BE2C (cell line): ENCODE measurements around the gene IKZF1.

ENCODE experiments used
- DNase-seq: peaks from one replicate; pipeline ENCODE4 v3.0.0-alpha.2; 2020
- H3K27me3 ChIP-seq: fragments of 250-450 bp; sonication (Bioruptor Pico); 2 replicates; pipeline ENCODE4 v1.5.1; 2020; ENCODE audit warnings: mild to moderate bottlenecking
- H3K36me3 ChIP-seq: fragments of 250-450 bp; sonication (Bioruptor Pico); 2 replicates; pipeline ENCODE4 v1.5.1; 2020; ENCODE audit warnings: mild to moderate bottlenecking
- H3K4me1 ChIP-seq: fragments of 250-450 bp; sonication (Bioruptor Pico); 2 replicates; pipeline ENCODE4 v1.5.1; 2020
- H3K4me3 ChIP-seq: 2 replicates; pipeline ENCODE4 v1.5.1; 2011; ENCODE audit warnings: low read depth, low read length
- H3K9me3 ChIP-seq: fragments of 250-450 bp; sonication (Bioruptor Pico); 2 replicates; pipeline ENCODE4 v1.5.1; 2020
- TF ChIP-seq, protein P1 (sequence below): IDR thresholded peaks from 2 replicates; pipeline ENCODE4 v1.5.1; 2012; ENCODE audit warnings: mild to moderate bottlenecking, low read depth, low read length

The IKZF1 gene

GRCh38 chr7:50296799-50297198 is 7.7 kb upstream of the IKZF1 start:
- no peaks in the 10 kb centered on the region for H3K36me3 ChIP-seq
- TF ChIP-seq, protein P1, sequence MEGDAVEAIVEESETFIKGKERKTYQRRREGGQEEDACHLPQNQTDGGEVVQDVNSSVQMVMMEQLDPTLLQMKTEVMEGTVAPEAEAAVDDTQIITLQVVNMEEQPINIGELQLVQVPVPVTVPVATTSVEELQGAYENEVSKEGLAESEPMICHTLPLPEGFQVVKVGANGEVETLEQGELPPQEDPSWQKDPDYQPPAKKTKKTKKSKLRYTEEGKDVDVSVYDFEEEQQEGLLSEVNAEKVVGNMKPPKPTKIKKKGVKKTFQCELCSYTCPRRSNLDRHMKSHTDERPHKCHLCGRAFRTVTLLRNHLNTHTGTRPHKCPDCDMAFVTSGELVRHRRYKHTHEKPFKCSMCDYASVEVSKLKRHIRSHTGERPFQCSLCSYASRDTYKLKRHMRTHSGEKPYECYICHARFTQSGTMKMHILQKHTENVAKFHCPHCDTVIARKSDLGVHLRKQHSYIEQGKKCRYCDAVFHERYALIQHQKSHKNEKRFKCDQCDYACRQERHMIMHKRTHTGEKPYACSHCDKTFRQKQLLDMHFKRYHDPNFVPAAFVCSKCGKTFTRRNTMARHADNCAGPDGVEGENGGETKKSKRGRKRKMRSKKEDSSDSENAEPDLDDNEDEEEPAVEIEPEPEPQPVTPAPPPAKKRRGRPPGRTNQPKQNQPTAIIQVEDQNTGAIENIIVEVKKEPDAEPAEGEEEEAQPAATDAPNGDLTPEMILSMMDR, result no peak
- peaks cover 10% of the 10 kb centered on the region for H3K27me3 ChIP-seq
- no peaks in the 10 kb centered on the region for H3K9me3 ChIP-seq
- no peak for DNase-seq
- H3K4me1 ChIP-seq, result no peaks in the 10 kb centered on the region
- no peak overlapping the region for H3K4me3 ChIP-seq

DNA sequence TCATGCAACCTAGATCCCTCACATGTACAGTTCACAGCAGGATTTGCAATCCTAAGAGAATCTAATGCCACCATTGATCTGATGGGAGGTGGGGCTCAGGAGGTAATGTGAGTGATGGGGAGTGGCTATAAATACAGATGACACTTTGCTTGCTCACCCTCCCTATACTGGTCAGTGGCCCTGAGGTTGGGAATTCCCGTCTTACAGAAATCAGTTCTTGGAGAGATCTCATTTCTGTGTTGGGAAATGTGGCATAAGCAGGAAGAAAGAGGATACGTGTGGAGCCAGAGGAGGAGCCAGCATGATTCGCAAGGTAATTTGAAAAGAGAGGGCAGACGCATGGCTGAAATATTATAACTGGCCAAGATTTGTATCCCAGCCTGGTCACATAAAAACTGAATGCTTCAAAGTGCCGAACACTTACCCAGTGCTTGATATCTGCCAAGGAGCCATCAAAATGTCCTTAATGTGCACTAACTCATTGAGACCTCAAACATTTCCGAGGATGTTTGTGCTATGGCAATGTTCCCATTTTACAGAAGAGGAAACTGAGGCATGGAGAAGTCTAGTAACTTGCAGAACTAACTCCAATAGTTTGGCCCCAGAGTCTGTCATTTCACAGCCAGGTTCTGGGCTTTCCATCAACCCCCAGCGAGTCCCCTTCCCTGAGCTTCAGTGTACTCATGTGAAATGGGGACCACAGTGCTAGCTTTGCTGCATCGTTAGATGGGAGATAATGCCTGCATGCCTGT is 5.5 kb upstream of the IKZF1 start:
- Histone ChIP-seq H3K4me3 (no peak overlapping the region), H3K9me3 (no peaks in the 10 kb centered on the region), H3K27me3 (peaks cover 29% of the 10 kb centered on the region), H3K36me3 (no peaks in the 10 kb centered on the region), H3K4me1 (no peaks in the 10 kb centered on the region)
- TF ChIP-seq, protein P1, result no peak
- no peak for DNase-seq

- Histone ChIP-seq H3K4me1 (no peaks in the 10 kb centered on the region), H3K27me3 (peaks cover 43% of the 10 kb centered on the region), H3K9me3 (no peaks in the 10 kb centered on the region), H3K36me3 (no peaks in the 10 kb centered on the region), H3K4me3 (no peak overlapping the region)
- TF ChIP-seq, protein P1, result no peak
- DNase-seq, result no peak
Measured at GRCh38 chr7:50300336-50300735, 4.2 kb upstream of the IKZF1 start.

- Histone ChIP-seq H3K4me3 (no peak overlapping the region), H3K27me3 (peaks cover 65% of the 10 kb centered on the region), H3K36me3 (no peaks in the 10 kb centered on the region), H3K4me1 (no peaks in the 10 kb centered on the region), H3K9me3 (no peaks in the 10 kb centered on the region)
- no peak for DNase-seq
- TF ChIP-seq, protein P1, result no peak
Measured at GRCh38 chr7:50302486-50303334, 1.8 kb upstream of the IKZF1 start.

DNA sequence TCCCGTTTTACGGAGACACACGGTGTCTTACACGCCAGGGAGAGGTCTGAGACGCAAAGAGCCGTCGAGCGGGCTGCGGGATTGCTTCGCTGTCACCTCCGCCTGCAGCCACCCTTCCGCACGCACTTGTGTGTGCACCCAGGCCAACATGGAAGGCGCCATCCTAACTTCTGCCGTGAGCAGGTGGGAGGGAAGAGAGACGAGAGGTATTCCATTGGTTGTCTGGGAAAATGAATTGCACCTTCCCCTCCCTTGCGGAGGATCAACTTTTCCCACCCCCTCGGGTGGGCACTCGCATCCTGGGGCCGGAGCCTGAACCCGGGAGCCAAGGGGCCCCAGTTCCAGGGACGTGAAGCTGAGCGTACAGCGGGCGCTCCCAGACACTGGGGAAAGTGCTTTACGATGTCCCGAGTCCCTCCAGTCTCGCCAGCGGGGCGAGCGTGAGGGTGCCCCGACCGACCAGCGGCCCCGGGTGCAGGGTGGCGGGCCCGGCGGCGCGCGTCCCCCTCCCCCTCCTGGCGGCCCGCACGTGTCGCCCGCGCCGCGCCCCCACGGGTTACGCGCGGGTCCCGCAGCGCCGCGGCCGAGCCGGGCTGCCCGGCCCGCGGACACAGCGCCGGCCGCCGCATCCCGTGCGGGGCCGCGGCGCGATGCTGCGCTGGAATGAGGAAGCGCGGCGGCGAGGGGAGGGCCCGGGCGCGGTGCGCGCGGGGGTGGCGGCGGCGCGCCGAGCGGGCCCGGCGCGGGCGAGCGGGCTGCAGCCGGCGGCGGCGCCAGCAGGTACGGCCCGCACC is 984 bp upstream of the IKZF1 start:
- no peak for DNase-seq
- H3K4me3 ChIP-seq, result no peak overlapping the region
- no peaks in the 10 kb centered on the region for H3K9me3 ChIP-seq
- no peaks in the 10 kb centered on the region for H3K4me1 ChIP-seq
- no peaks in the 10 kb centered on the region for H3K36me3 ChIP-seq
- TF ChIP-seq, protein P1, result no peak
- H3K27me3 ChIP-seq, result peaks cover 70% of the 10 kb centered on the region
